SK-N-SH (cell line): ENCODE results near the gene SMPD4. TPM values are rescaled to one million over a fixed set of nuclear protein-coding genes. Genes with fewer than 3 reads are reported as not detected.
"Not testable (repeated sequence)": the region's sequence is repeated elsewhere in the genome, so short reads cannot be mapped to it uniquely, and the experiment has no call there.

Source experiments
- CTCF ChIA-PET: fragments of 300-600, 350-600 bp; formaldehyde crosslinking; extraction: SDS; loops from one replicate; lab custom pipeline; 2021; lab: Yijun Ruan, JAX
- POLR2A ChIA-PET: fragments of 350-600 bp; sonication (Branson Sonifier 250); formaldehyde crosslinking; extraction: SDS; loops from one replicate; lab custom pipeline; 2020; ENCODE audit warnings: antibody characterized with exemption, inconsistent platforms; lab: Yijun Ruan, JAX
- DNase-seq: peaks from one replicate; pipeline ENCODE4 v3.0.0; 2012
- H2AFZ ChIP-seq: fragments of 200-600 bp; sonication (generic); 2 replicates; pipeline ENCODE4 v1.8.1; 2016; ENCODE audit warnings: antibody characterized with exemption, mild to moderate bottlenecking, low read depth
- H3F3A ChIP-seq: fragments of 200-600 bp; sonication (generic); replicated peaks from 2 replicates; pipeline ENCODE3; 2016; ENCODE audit warnings: antibody characterized with exemption, mild to moderate bottlenecking; ENCODE audit not compliant: insufficient read depth
- H3K27ac ChIP-seq, 2 experiments: fragments of 200-500 bp in 1 of 2; fragments of 200-600 bp in 1 of 2; sonication (Bioruptor generic) in 1 of 2; sonication (generic), shearing (Covaris generic) in 1 of 2; 2 replicates each; pipeline versions ENCODE4 v1.5.1 to v1.6.1; 2014 to 2016; ENCODE audit warnings: low read depth in 2 of 2, inconsistent platforms in 1 of 2, low read length in 1 of 2, mild to moderate bottlenecking in 1 of 2, mixed read lengths in 1 of 2
- H3K27me3 ChIP-seq: fragments of 200-600 bp; sonication (generic), shearing (Covaris generic); 2 replicates; pipeline ENCODE4 v1.6.1; 2016; ENCODE audit warnings: mixed run types; ENCODE audit not compliant: insufficient read depth
- H3K36me3 ChIP-seq, 2 experiments: fragments of 200-500 bp in 1 of 2; fragments of 200-600 bp in 1 of 2; sonication (Bioruptor generic) in 1 of 2; sonication (generic) in 1 of 2; replicated peaks in 1 of 2; 2 replicates each; pipeline versions ENCODE3 to v1.5.1; 2014 to 2016; ENCODE audit warnings: low read length in 1 of 2, mild to moderate bottlenecking in 1 of 2; ENCODE audit not compliant: insufficient read depth in 2 of 2, control insufficient read depth in 1 of 2
- H3K4me1 ChIP-seq, 2 experiments: fragments of 200-500 bp in 1 of 2; fragments of 200-600 bp in 1 of 2; sonication (Bioruptor generic) in 1 of 2; sonication (generic), shearing (Covaris generic) in 1 of 2; 2 replicates each; pipeline versions ENCODE4 v1.5.1 to v1.6.1; 2014 to 2016; ENCODE audit warnings: low read depth in 1 of 2, low read length in 1 of 2, mixed run types in 1 of 2; ENCODE audit not compliant: insufficient read depth in 2 of 2, control insufficient read depth in 1 of 2
- H3K4me2 ChIP-seq: fragments of 200-600 bp; sonication (generic), shearing (Covaris generic); 2 replicates; pipeline ENCODE4 v1.6.1; 2017; ENCODE audit warnings: mixed run types
- H3K4me3 ChIP-seq, 2 experiments: fragments of 200-500 bp in 1 of 2; fragments of 200-600 bp in 1 of 2; sonication (Bioruptor generic) in 1 of 2; sonication (generic), shearing (Covaris generic) in 1 of 2; 2 replicates each; pipeline versions ENCODE4 v1.5.1 to v1.8.1; 2014 to 2016; ENCODE audit warnings: low read depth in 2 of 2, inconsistent platforms in 1 of 2, low read length in 1 of 2, mild to moderate bottlenecking in 1 of 2, mixed read lengths in 1 of 2, moderate library complexity in 1 of 2
- H3K79me2 ChIP-seq: fragments of 200-600 bp; sonication (generic); 2 replicates; pipeline ENCODE4 v1.8.1; 2017; ENCODE audit warnings: mild to moderate bottlenecking; ENCODE audit not compliant: insufficient read depth
- H3K9ac ChIP-seq: fragments of 200-600 bp; sonication (generic); 2 replicates; pipeline ENCODE4 v1.6.1; 2017; ENCODE audit warnings: mixed run types
- H3K9me2 ChIP-seq: fragments of 200-600 bp; sonication (generic); 2 replicates; pipeline ENCODE4 v1.6.1; 2017; ENCODE audit warnings: mixed run types
- H3K9me3 ChIP-seq: fragments of 200-600 bp; sonication (generic); 2 replicates; pipeline ENCODE4 v1.6.1; 2017; ENCODE audit warnings: mixed run types, mild to moderate bottlenecking, moderate library complexity
- H4K20me1 ChIP-seq: fragments of 200-600 bp; sonication (generic); 2 replicates; pipeline ENCODE4 v1.6.1; 2017; ENCODE audit warnings: mild to moderate bottlenecking, mixed run types; ENCODE audit not compliant: insufficient read depth
- EZH2phosphoT487 ChIP-seq: fragments of 200-600 bp; sonication (generic); IDR thresholded peaks from 2 replicates; pipeline ENCODE4 v1.6.1; 2017; ENCODE audit warnings: low read depth, mixed run types, mild to moderate bottlenecking, antibody characterized with exemption, moderate library complexity, borderline replicate concordance
- FOSL2 ChIP-seq: IDR thresholded peaks from 2 replicates; pipeline ENCODE4 v1.4.0; 2012; ENCODE audit warnings: low read depth, mild to moderate bottlenecking, moderate library complexity, borderline replicate concordance
- FOXM1 ChIP-seq: IDR thresholded peaks from 2 replicates; pipeline ENCODE4 v1.4.0; 2012; ENCODE audit warnings: low read depth, mild to moderate bottlenecking
- GABPA ChIP-seq: IDR thresholded peaks from 2 replicates; pipeline ENCODE4 v1.4.0; 2012; ENCODE audit warnings: low read depth, mild to moderate bottlenecking
- IRF3 ChIP-seq: fragments of 150-350 bp; IDR thresholded peaks from 2 replicates; pipeline ENCODE4 v1.6.1; 2016; ENCODE audit warnings: mild to moderate bottlenecking, low read depth, low read length
- JUND ChIP-seq: IDR thresholded peaks from 2 replicates; pipeline ENCODE4 v1.4.0; 2012
- MEF2A ChIP-seq: IDR thresholded peaks from 2 replicates; pipeline ENCODE4 v1.4.0; 2012; ENCODE audit warnings: low read depth, borderline replicate concordance
- NFIC ChIP-seq: IDR thresholded peaks from 2 replicates; pipeline ENCODE4 v1.4.0; 2012; ENCODE audit warnings: borderline replicate concordance
- NRF1 ChIP-seq: IDR thresholded peaks from 2 replicates; pipeline ENCODE4 v1.6.1; 2012; ENCODE audit warnings: low read depth, mild to moderate bottlenecking, low read length
- PBX3 ChIP-seq: IDR thresholded peaks from 2 replicates; pipeline ENCODE4; 2012
- RAD21 ChIP-seq: IDR thresholded peaks from 2 replicates; pipeline ENCODE4 v1.6.1; 2012; ENCODE audit warnings: mild to moderate bottlenecking, low read length
- RCOR1 ChIP-seq: fragments of 150-350 bp; IDR thresholded peaks from 2 replicates; pipeline ENCODE4 v1.6.1; 2017; ENCODE audit warnings: antibody characterized with exemption, low read length
- RFX5 ChIP-seq: IDR thresholded peaks from 2 replicates; pipeline ENCODE4 v1.6.1; 2012; ENCODE audit warnings: mild to moderate bottlenecking, improper control_type of control experiment, low read length
- TAF1 ChIP-seq: IDR thresholded peaks from 2 replicates; pipeline ENCODE4 v1.6.1; 2012; ENCODE audit warnings: low read depth, mild to moderate bottlenecking, low read length, moderate library complexity, borderline replicate concordance
- USF2 ChIP-seq: fragments of 150-350 bp; IDR thresholded peaks from 2 replicates; pipeline ENCODE4 v1.6.1; 2017; ENCODE audit warnings: antibody characterized with exemption, low read length, low read depth, borderline replicate concordance
- YY1 ChIP-seq: IDR thresholded peaks from 2 replicates; pipeline ENCODE4 v1.4.0; 2012; ENCODE audit warnings: low read depth, mild to moderate bottlenecking
- WGBS: methylation state at CpG from one replicate; pipeline ENCODE4 v1.1.6; 2017; ENCODE audit warnings: low lambda C conversion rate; 5-methylcytosine and 5-hydroxymethylcytosine counted together
- polyA plus RNA-seq, 3 experiments: library from polyadenylated mRNA; depleted of rRNA; stranded (reverse); fragments of >200 nt; gene quantifications; 2 replicates each; pipeline ENCODE4 v1.2.3, GENCODE V29; 2012

SMPD4 gene
- polyA plus RNA-seq, 1 of the 3 experiments (the other 2 are of a cell fraction) = 43.0 TPM

- H3K4me1 ChIP-seq = peaks cover 0 to 29% of the 10 kb centered on the region in 2 experiments; a peak in 1 of 4 replicates
- no peaks in the 10 kb centered on the region for H3K79me2 ChIP-seq
- H3K36me3 ChIP-seq = no peaks in the 10 kb centered on the region
- H3K27ac ChIP-seq = no peak overlapping the region; a peak in 1 of 4 replicates
- POLR2A ChIA-PET = no interaction called here
- DNase-seq = no peak
- H3K27me3 ChIP-seq = no peaks in the 10 kb centered on the region
- H3K4me3 ChIP-seq = no peak overlapping the region
- CTCF ChIA-PET = interaction anchor here (0.8 kb wide), 1 partner anchor 199 kb away, joined by 3 read pairs; no protein-coding TSS in a partner anchor
- no peaks in the 10 kb centered on the region for H4K20me1 ChIP-seq
- TF ChIP-seq RAD21 (no peak), NRF1 (no peak), IRF3 (no peak), PBX3 (no peak), TAF1 (no peak), EZH2phosphoT487 (no peak), JUND (no peak), RFX5 (no peak), FOXM1 (no peak), RCOR1 (no peak), GABPA (no peak), FOSL2 (no peak), MEF2A (no peak), YY1 (no peak), NFIC (no peak), USF2 (no peak)
- H3K9me2 ChIP-seq = no peaks in the 10 kb centered on the region
- H3K4me2 ChIP-seq = no peak overlapping the region
- no peaks in the 10 kb centered on the region for H3K9me3 ChIP-seq
- H2AFZ ChIP-seq = no peak overlapping the region
- 100% methylated on average over 7 of the region's 15 CpGs for WGBS
- H3K9ac ChIP-seq = no peak overlapping the region
- H3F3A ChIP-seq = no peaks in the 10 kb centered on the region
Observed at GRCh38 chr2:130135692-130136541, 45.5 kb downstream of the SMPD4 start.

GRCh38 chr2:130129120-130129829 is 52.1 kb downstream of the SMPD4 start, which contains the start of gene POTEF:
POTEF (minus strand) TSS chr2:130129222; CDS start chr2:130120515, 8,707 bp downstream.
- CTCF ChIA-PET, DNase-seq: not testable (repeated sequence)
- 88% methylated on average over 24 of the region's 29 CpGs for WGBS

GRCh38 chr2:130128464-130128863 is 52.9 kb downstream of the SMPD4 start:
- H3K27ac ChIP-seq, H3K79me2 ChIP-seq, H3K9me3 ChIP-seq, H3K36me3 ChIP-seq, H3K9me2 ChIP-seq, H2AFZ ChIP-seq, H3K4me2 ChIP-seq, CTCF ChIA-PET, H3K27me3 ChIP-seq, H3F3A ChIP-seq, DNase-seq, H3K4me1 ChIP-seq, POLR2A ChIA-PET, H3K9ac ChIP-seq, H3K4me3 ChIP-seq, H4K20me1 ChIP-seq: not testable (repeated sequence)
- WGBS = 75% methylated on average over 11 of the region's 14 CpGs

More at GRCh38 chr2:130129120-130129829, 52.1 kb downstream of the SMPD4 start, which contains the start of gene POTEF:
- H3K9me2 ChIP-seq, H3K9me3 ChIP-seq, H3F3A ChIP-seq, H3K4me3 ChIP-seq, H4K20me1 ChIP-seq, H3K4me2 ChIP-seq, H3K79me2 ChIP-seq, H3K9ac ChIP-seq, H3K27ac ChIP-seq, H3K4me1 ChIP-seq, H3K27me3 ChIP-seq, POLR2A ChIA-PET, H2AFZ ChIP-seq, H3K36me3 ChIP-seq: not testable (repeated sequence)
